Measurements from ENCODE around the gene PATJ. TPM values are rescaled to one million over a fixed set of nuclear protein-coding genes. Genes with fewer than 3 reads are reported as not detected.

The PATJ gene
- total RNA-seq, 2 donors from 2014 or later, result 74.3 to 81.7 TPM

- Histone ChIP-seq H3K27ac (ENCODE audit: low read depth, low read length) (no peak overlapping the region), H3K27me3 (ENCODE audit: control insufficient read depth, insufficient read depth, low read length, poor library complexity, severe bottlenecking) (no peaks in the 10 kb centered on the region), H3K36me3 (ENCODE audit: control insufficient read depth, insufficient read depth, low read length) (peaks cover 3% of the 10 kb centered on the region), H3K9ac (ENCODE audit: extremely low read depth, low read length, poor library complexity, severe bottlenecking) (no peak overlapping the region), H3K4me1 (ENCODE audit: control insufficient read depth, insufficient read depth, low read length) (no peaks in the 10 kb centered on the region), H3K9me3 (ENCODE audit: control insufficient read depth, low read length) (no peaks in the 10 kb centered on the region), H3K4me3 (ENCODE audit: low read length) (no peak overlapping the region)
- H3K27ac Mint-ChIP-seq, result no peak overlapping the region
- no peak overlapping the region for H3K4me3 Mint-ChIP-seq
- H3K9me3 Mint-ChIP-seq, result no peaks in the 10 kb centered on the region
- peak; percentile 87 for DNase-seq
- H3K27me3 Mint-ChIP-seq (ENCODE audit: insufficient read depth), result no peaks in the 10 kb centered on the region
- peaks cover 41% of the 10 kb centered on the region for H3K36me3 Mint-ChIP-seq (ENCODE audit: low read depth)
- peak; percentile 95 for TF ChIP-seq CTCF (conservative IDR thresholded peaks at IDR 0.05)
- H3K4me1 Mint-ChIP-seq, result peaks cover 11% of the 10 kb centered on the region
- WGBS, 2 experiments (ENCODE audit: insufficient coverage in 1 of 2, insufficient read length in 1 of 2), result 74 to 75% methylated on average over 3 to 6 of the region's 6 CpGs
Observed at GRCh38 chr1:62131093-62131725, 388.9 kb downstream of the PATJ start.

- H3K4me3 Mint-ChIP-seq, result no peak overlapping the region
- no peaks in the 10 kb centered on the region for H3K9me3 Mint-ChIP-seq
- peaks cover 13% of the 10 kb centered on the region for H3K4me1 Mint-ChIP-seq
- TF ChIP-seq CTCF (conservative IDR thresholded peaks at IDR 0.05), result no peak
- H3K4me1 ChIP-seq (ENCODE audit: control insufficient read depth, insufficient read depth, low read length), result peaks cover 3% of the 10 kb centered on the region
- no peaks in the 10 kb centered on the region for H3K9me3 ChIP-seq (ENCODE audit: control insufficient read depth, low read length)
- H3K9ac ChIP-seq (ENCODE audit: extremely low read depth, low read length, poor library complexity, severe bottlenecking), result no peak overlapping the region
- H3K27me3 ChIP-seq (ENCODE audit: control insufficient read depth, insufficient read depth, low read length, poor library complexity, severe bottlenecking), result no peaks in the 10 kb centered on the region
- DNase-seq, result no peak
- no peak overlapping the region for H3K27ac Mint-ChIP-seq
- 65 to 80% methylated on average over 1 to 2 of the region's 3 CpGs for WGBS, 2 experiments (ENCODE audit: insufficient coverage in 1 of 2, insufficient read length in 1 of 2)
- no peaks in the 10 kb centered on the region for H3K36me3 ChIP-seq (ENCODE audit: control insufficient read depth, insufficient read depth, low read length)
- no peaks in the 10 kb centered on the region for H3K27me3 Mint-ChIP-seq (ENCODE audit: insufficient read depth)
- H3K36me3 Mint-ChIP-seq (ENCODE audit: low read depth), result peaks cover 38% of the 10 kb centered on the region
- no peak overlapping the region for H3K4me3 ChIP-seq (ENCODE audit: low read length)
- H3K27ac ChIP-seq (ENCODE audit: low read depth, low read length), result no peak overlapping the region
Observed at GRCh38 chr1:62138029-62138428, 395.7 kb downstream of the PATJ start.

- no peak for DNase-seq
- no peaks in the 10 kb centered on the region for H3K9me3 ChIP-seq (ENCODE audit: control insufficient read depth, low read length)
- H3K4me1 ChIP-seq (ENCODE audit: control insufficient read depth, insufficient read depth, low read length), result peaks cover 3% of the 10 kb centered on the region
- no peak overlapping the region for H3K27ac ChIP-seq (ENCODE audit: low read depth, low read length)
- H3K9me3 Mint-ChIP-seq, result no peaks in the 10 kb centered on the region
- WGBS, 2 experiments (ENCODE audit: insufficient coverage in 1 of 2, insufficient read length in 1 of 2), result 89% methylated on average over 1 of the region's 1 CpG; no CpG with 5 or more reads in 1 of the 2 experiments
- peaks cover 13% of the 10 kb centered on the region for H3K4me1 Mint-ChIP-seq
- H3K36me3 ChIP-seq (ENCODE audit: control insufficient read depth, insufficient read depth, low read length), result no peaks in the 10 kb centered on the region
- no peak overlapping the region for H3K9ac ChIP-seq (ENCODE audit: extremely low read depth, low read length, poor library complexity, severe bottlenecking)
- H3K27ac Mint-ChIP-seq, result no peak overlapping the region
- TF ChIP-seq CTCF (conservative IDR thresholded peaks at IDR 0.05), result no peak
- no peak overlapping the region for H3K4me3 Mint-ChIP-seq
- peaks cover 35% of the 10 kb centered on the region for H3K36me3 Mint-ChIP-seq (ENCODE audit: low read depth)
- H3K27me3 Mint-ChIP-seq (ENCODE audit: insufficient read depth), result no peaks in the 10 kb centered on the region
- H3K27me3 ChIP-seq (ENCODE audit: control insufficient read depth, insufficient read depth, low read length, poor library complexity, severe bottlenecking), result no peaks in the 10 kb centered on the region
- no peak overlapping the region for H3K4me3 ChIP-seq (ENCODE audit: low read length)
Observed at GRCh38 chr1:62139410-62139809, 397.1 kb downstream of the PATJ start.

Measured in endodermal cell (in vitro differentiated cells).